ENCODE measurements around the gene CDT1. TPM values are rescaled to one million over a fixed set of nuclear protein-coding genes. Genes with fewer than 3 reads are reported as not detected.

The CDT1 gene
- total and polyA plus RNA-seq, 4 donors, result 2.0 to 5.8 (median 3.3) TPM

DNA sequence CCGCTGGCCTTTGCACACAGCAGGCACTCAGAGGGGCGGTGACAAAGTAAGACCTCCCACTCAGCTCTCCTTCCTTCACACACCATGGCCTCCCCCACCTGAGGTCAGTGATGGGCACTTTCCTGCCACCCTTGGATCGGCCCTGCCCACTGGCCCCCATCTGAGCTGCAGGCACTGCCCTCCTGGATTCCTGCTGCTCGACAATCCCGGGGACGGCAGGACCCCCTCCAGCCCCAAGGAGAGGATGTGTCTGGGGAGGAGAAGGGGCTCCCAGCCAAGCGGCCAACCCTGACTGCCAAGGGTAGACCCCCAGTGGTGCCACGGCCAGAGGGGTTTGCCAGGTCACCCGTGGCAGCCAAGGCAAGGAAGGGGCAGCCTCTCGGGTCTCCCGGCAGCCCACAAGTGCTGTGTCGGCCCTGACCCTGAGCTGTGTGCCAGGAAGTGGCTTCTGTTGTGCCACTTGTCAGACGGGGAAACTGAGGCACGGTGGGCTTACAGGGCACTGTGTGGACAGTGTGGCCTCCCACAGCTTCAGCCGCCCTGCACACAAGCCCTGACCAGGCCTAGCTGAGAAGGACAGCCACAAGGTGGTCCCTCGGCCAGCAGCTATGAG is 41.2 kb upstream of the CDT1 start:
- no peaks in the 10 kb centered on the region for H3K9me3 ChIP-seq (ENCODE audit: control insufficient read depth in 4 of 4, insufficient read depth in 3 of 4, low read length in 3 of 4)
- H3K9ac ChIP-seq (ENCODE audit: insufficient read depth in 1 of 2, low read length in 2 of 2), result no peak overlapping the region
- DNase-seq (no peak), ATAC-seq (ENCODE audit: insufficient read depth, low FRiP score) (no peak)
- H3K4me3 ChIP-seq, result no peak overlapping the region
- H3K27me3 ChIP-seq (ENCODE audit: control insufficient read depth in 3 of 3, insufficient read depth in 3 of 3, low read length in 2 of 3), result no peaks in the 10 kb centered on the region
- no peak for TF ChIP-seq CTCF (IDR thresholded peaks at IDR 0.05; ENCODE audit: control extremely low read depth, extremely low read depth)
- 75 to 78% methylated on average over 15 to 16 of the region's 16 CpGs for WGBS, 2 donors
- H3K36me3 ChIP-seq (ENCODE audit: control insufficient read depth in 4 of 4, insufficient read depth in 4 of 4, low read length in 4 of 4), result peaks cover 0 to 12% (median 2%) of the 10 kb centered on the region in 4 donors
- H3K27ac ChIP-seq (ENCODE audit: low read depth in 1 of 2, low read length in 1 of 2), result peak overlapping the region in 1 of 2 donors; percentile 62
- H3K4me1 ChIP-seq (ENCODE audit: control insufficient read depth in 5 of 5, insufficient read depth in 5 of 5, low read length in 5 of 5), result peaks cover 0 to 46% (median 16%) of the 10 kb centered on the region in 5 donors

GRCh38 chr16:88762941-88763340 is 40.6 kb upstream of the CDT1 start:
- Histone ChIP-seq H3K4me1 (ENCODE audit: control insufficient read depth in 5 of 5, insufficient read depth in 5 of 5, low read length in 5 of 5) (peaks cover 2 to 48% (median 21%) of the 10 kb centered on the region in 5 donors), H3K27me3 (ENCODE audit: control insufficient read depth in 3 of 3, insufficient read depth in 3 of 3, low read length in 2 of 3) (no peaks in the 10 kb centered on the region), H3K9me3 (ENCODE audit: control insufficient read depth in 4 of 4, insufficient read depth in 3 of 4, low read length in 3 of 4) (no peaks in the 10 kb centered on the region), H3K4me3 (no peak overlapping the region), H3K9ac (ENCODE audit: insufficient read depth in 1 of 2, low read length in 2 of 2) (no peak overlapping the region), H3K36me3 (ENCODE audit: control insufficient read depth in 4 of 4, insufficient read depth in 4 of 4, low read length in 4 of 4) (peaks cover 0 to 12% (median 2%) of the 10 kb centered on the region in 4 donors), H3K27ac (ENCODE audit: low read depth in 1 of 2, low read length in 1 of 2) (peak overlapping the region in 1 of 2 donors; percentile 62)
- 74 to 87% methylated on average over 10 of the region's 10 CpGs for WGBS, 2 donors
- DNase-seq (no peak), ATAC-seq (ENCODE audit: insufficient read depth, low FRiP score) (no peak)
- TF ChIP-seq CTCF (IDR thresholded peaks at IDR 0.05; ENCODE audit: control extremely low read depth, extremely low read depth), result no peak

DNA sequence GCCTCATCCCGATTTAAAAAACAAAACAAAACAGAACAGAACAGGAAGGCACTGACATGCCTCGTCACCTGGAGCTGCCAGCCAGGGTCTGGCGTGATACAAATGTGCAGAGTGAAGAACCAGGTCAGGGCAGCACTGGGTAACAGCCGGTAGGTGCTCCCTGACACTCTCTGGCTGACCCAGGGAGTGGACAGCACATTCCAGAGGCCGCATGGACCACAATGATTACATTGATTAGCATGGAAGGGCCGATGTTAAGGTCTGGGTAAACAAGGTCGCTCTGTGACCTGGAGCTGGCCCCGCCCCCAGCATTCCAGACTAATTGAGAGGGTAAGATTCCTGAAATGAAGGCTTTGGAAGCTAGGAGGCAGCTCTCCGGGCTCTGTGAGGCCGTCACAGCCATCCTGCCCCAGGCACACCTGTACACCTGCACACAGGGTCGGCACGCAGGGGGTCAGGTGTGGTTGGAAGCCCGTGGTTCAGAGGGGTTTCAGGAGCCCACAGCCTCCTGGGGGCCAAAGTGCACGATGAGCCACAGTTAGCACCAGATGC is 40.0 kb upstream of the CDT1 start:
- H3K4me1 ChIP-seq (ENCODE audit: control insufficient read depth in 5 of 5, insufficient read depth in 5 of 5, low read length in 5 of 5), result peaks cover 7 to 53% (median 28%) of the 10 kb centered on the region in 5 donors
- no peak overlapping the region for H3K4me3 ChIP-seq
- H3K27me3 ChIP-seq (ENCODE audit: control insufficient read depth in 3 of 3, insufficient read depth in 3 of 3, low read length in 2 of 3), result no peaks in the 10 kb centered on the region
- no peak for TF ChIP-seq CTCF (IDR thresholded peaks at IDR 0.05; ENCODE audit: control extremely low read depth, extremely low read depth)
- ATAC-seq (ENCODE audit: insufficient read depth, low FRiP score), result no peak
- 58 to 80% methylated on average over 14 of the region's 14 CpGs for WGBS, 2 donors
- peaks cover 0 to 10% (median 2%) of the 10 kb centered on the region in 4 donors for H3K36me3 ChIP-seq (ENCODE audit: control insufficient read depth in 4 of 4, insufficient read depth in 4 of 4, low read length in 4 of 4)
- H3K9ac ChIP-seq (ENCODE audit: insufficient read depth in 1 of 2, low read length in 2 of 2), result no peak overlapping the region
- H3K9me3 ChIP-seq (ENCODE audit: control insufficient read depth in 4 of 4, insufficient read depth in 3 of 4, low read length in 3 of 4), result no peaks in the 10 kb centered on the region
- peak in 1 of 3 donors; percentile 65 for DNase-seq
- peak overlapping the region in 1 of 2 donors; percentile 62 for H3K27ac ChIP-seq (ENCODE audit: low read depth in 1 of 2, low read length in 1 of 2)
